Esophagus muscularis mucosa (tissue), 4 donors: ENCODE measurements around the gene PIP5K1A. TPM values are rescaled to one million over a fixed set of nuclear protein-coding genes. Genes with fewer than 3 reads are reported as not detected.
A peak's percentile ranks its signal among the peaks of the same experiment; 100 is the strongest.
"Not testable (repeated sequence)": the region's sequence is repeated elsewhere in the genome, so short reads cannot be mapped to it uniquely, and the experiment has no call there.

Experiments used
- DNase-seq: peaks from one replicate; pipeline ENCODE4 v3.0.0-alpha.2; 2017; ENCODE audit errors: extremely low spot score
- H3K27ac ChIP-seq, 4 donors: fragments of 200-600 bp; sonication (generic); replicated peaks in 1 of 4; 1 replicate in 3 of 4; 2 replicates in 1 of 4; pipeline ENCODE4 v1.5.1; 2016 to 2019; ENCODE audit warnings: mild to moderate bottlenecking in 1 of 4
- H3K27me3 ChIP-seq, 4 donors: fragments of 200-600 bp; sonication (generic); one replicate each; pipeline versions ENCODE4 v1.5.1 to v1.6.0; 2016 to 2019
- H3K36me3 ChIP-seq, 4 donors: fragments of 200-600 bp; sonication (generic); one replicate each; pipeline ENCODE4 v1.5.1; 2016 to 2019
- H3K4me1 ChIP-seq, 4 donors: fragments of 200-600 bp; sonication (generic); one replicate each; pipeline ENCODE4 v1.5.1; 2016 to 2019
- H3K4me3 ChIP-seq, 4 donors: fragments of 200-600 bp; sonication (generic); 1 replicate in 2 of 4; 2 replicates in 2 of 4; pipeline ENCODE4 v1.5.1; 2016 to 2019; ENCODE audit warnings: mild to moderate bottlenecking in 4 of 4, moderate library complexity in 1 of 4
- H3K9me3 ChIP-seq, 4 donors: fragments of 200-600 bp; sonication (generic); 1 replicate in 3 of 4; 2 replicates in 1 of 4; pipeline ENCODE4 v1.5.1; 2016 to 2019
- CTCF ChIP-seq, 3 experiments: fragments of 200-600 bp in 2 of 3; fragments of 450-650 bp in 1 of 3; sonication (generic) in 2 of 3; IDR thresholded peaks; one replicate each; pipeline ENCODE4 v1.5.1; 2017 to 2019; ENCODE audit warnings: antibody characterized with exemption in 3 of 3, mild to moderate bottlenecking in 2 of 3, moderate library complexity in 1 of 3
- EP300 ChIP-seq: sonication (generic); formaldehyde crosslinking; IDR thresholded peaks from one replicate; pipeline ENCODE4 v1.6.1; 2017; ENCODE audit warnings: antibody characterized with exemption
- POLR2A ChIP-seq: fragments of 450-650 bp; IDR thresholded peaks from one replicate; pipeline ENCODE4 v1.6.1; 2017; ENCODE audit warnings: antibody characterized with exemption, moderate library complexity, mild to moderate bottlenecking, low read depth
- POLR2AphosphoS5 ChIP-seq, 2 donors: sonication (generic); formaldehyde crosslinking; IDR thresholded peaks; one replicate each; pipeline ENCODE4 v1.6.1; 2017; ENCODE audit warnings: antibody characterized with exemption in 2 of 2
- WGBS: methylation state at CpG from one replicate; pipeline ENCODE4 v1.1.5; 2018; 5-methylcytosine and 5-hydroxymethylcytosine counted together
- intact Hi-C: fragments of 100-400 bp; cut with DNase I; formaldehyde crosslinking; loops from one replicate; pipeline ENCODE4 v1.15.1; 2023
- total RNA-seq, 4 donors: library from RNA; depleted of rRNA; stranded (reverse); fragments of >200 nt; gene quantifications; one replicate each; pipeline versions ENCODE4 v1.1.0 to v1.2.1, GENCODE V29; 2016

PIP5K1A gene
- total RNA-seq, 4 donors from 2014 or later = 44.7 to 54.9 (median 47.1) TPM

GRCh38 chr1:151193856-151194255, 4.5 kb upstream of the PIP5K1A start:
- DNase-seq = no peak
- Histone ChIP-seq H3K4me3 (no peak overlapping the region), H3K9me3 (no peaks in the 10 kb centered on the region), H3K36me3 (no peaks in the 10 kb centered on the region), H3K27ac (no peak overlapping the region), H3K27me3 (no peaks in the 10 kb centered on the region), H3K4me1 (peaks cover 20 to 43% (median 34%) of the 10 kb centered on the region in 4 donors)
- intact Hi-C loops = no loop called here
- WGBS = 88% methylated on average over 1 of the region's 1 CpG
- no peak for TF ChIP-seq POLR2A
- no peak for TF ChIP-seq CTCF (IDR thresholded peaks at IDR 0.05)
- no peak for TF ChIP-seq EP300
- TF ChIP-seq POLR2AphosphoS5 (IDR thresholded peaks at IDR 0.05) = no peak

GRCh38 chr1:151194894-151195594, 3.3 kb upstream of the PIP5K1A start:
- H3K9me3 ChIP-seq, H3K27me3 ChIP-seq, intact Hi-C loops, DNase-seq, H3K36me3 ChIP-seq: not testable (repeated sequence)
- WGBS = 78% methylated on average over 17 of the region's 17 CpGs
- Histone ChIP-seq H3K27ac (peak overlapping the region in 2 of 4 donors; percentile 69 to 95), H3K4me1 (peaks cover 21 to 45% (median 35%) of the 10 kb centered on the region in 4 donors), H3K4me3 (peak overlapping the region in 1 of 4 donors; percentile 39)
- TF ChIP-seq POLR2AphosphoS5 (IDR thresholded peaks at IDR 0.05) = peak; percentile 42 to 63

GRCh38 chr1:151196292-151196800, 2.0 kb upstream of the PIP5K1A start:
- peaks cover 30 to 49% (median 42%) of the 10 kb centered on the region in 4 donors for H3K4me1 ChIP-seq
- H3K4me3 ChIP-seq = peak overlapping the region; percentile 24 to 39 (median 30)
- peak overlapping the region; percentile 69 to 96 (median 86) for H3K27ac ChIP-seq
- DNase-seq = no peak
- 34% methylated on average over 14 of the region's 14 CpGs for WGBS
- H3K9me3 ChIP-seq = no peaks in the 10 kb centered on the region
- no peak for TF ChIP-seq POLR2AphosphoS5 (IDR thresholded peaks at IDR 0.05)
- TF ChIP-seq POLR2A = no peak
- TF ChIP-seq CTCF (IDR thresholded peaks at IDR 0.05) = peak; percentile 58 to 76 (median 62)
- no peak for TF ChIP-seq EP300
- H3K27me3 ChIP-seq = no peaks in the 10 kb centered on the region
- H3K36me3 ChIP-seq = no peaks in the 10 kb centered on the region
- intact Hi-C loops = loop anchor here (2.0 kb wide), 1 partner anchor 56 kb away; no protein-coding TSS in a partner anchor

GRCh38 chr1:151197863-151198253, 494 bp upstream of the PIP5K1A start:
- 10% methylated on average over 10 of the region's 10 CpGs for WGBS
- no peaks in the 10 kb centered on the region for H3K27me3 ChIP-seq
- peak overlapping the region; percentile 92 to 96 (median 95) for H3K27ac ChIP-seq
- H3K4me1 ChIP-seq = peaks cover 45 to 64% (median 57%) of the 10 kb centered on the region in 4 donors
- H3K9me3 ChIP-seq = no peaks in the 10 kb centered on the region
- no peak for DNase-seq
- peaks cover 1 to 7% (median 6%) of the 10 kb centered on the region in 4 donors for H3K36me3 ChIP-seq
- TF ChIP-seq POLR2AphosphoS5 (IDR thresholded peaks at IDR 0.05) = no peak
- TF ChIP-seq CTCF (IDR thresholded peaks at IDR 0.05) = no peak
- no peak for TF ChIP-seq EP300
- TF ChIP-seq POLR2A = no peak
- peak overlapping the region; percentile 82 to 92 (median 86) for H3K4me3 ChIP-seq
- intact Hi-C loops = loop anchor here (2.0 kb wide), 1 partner anchor 55 kb away; no protein-coding TSS in a partner anchor

- whole genome bisulfite sequencing = 11% methylated on average over 11 of the region's 11 CpGs
- Histone ChIP-seq H3K27ac (peak overlapping the region; percentile 92 to 96 (median 95)), H3K36me3 (peaks cover 5 to 20% (median 18%) of the 10 kb centered on the region in 4 donors), H3K4me3 (peak overlapping the region; percentile 82 to 92 (median 86)), H3K9me3 (no peaks in the 10 kb centered on the region), H3K27me3 (no peaks in the 10 kb centered on the region), H3K4me1 (peaks cover 40 to 83% (median 75%) of the 10 kb centered on the region in 4 donors)
- TF ChIP-seq POLR2AphosphoS5 (IDR thresholded peaks at IDR 0.05) (peak; percentile 3 to 25), CTCF (IDR thresholded peaks at IDR 0.05) (no peak)
- intact Hi-C loops = no loop called here
- DNase-seq = no peak
Observed at GRCh38 chr1:151199873-151200581, 1.7 kb downstream of the PIP5K1A start.

GRCh38 chr1:151205381-151205965, 7.1 kb downstream of the PIP5K1A start:
- peaks cover 27 to 59% (median 55%) of the 10 kb centered on the region in 4 donors for H3K36me3 ChIP-seq
- H3K9me3 ChIP-seq, H3K4me3 ChIP-seq, DNase-seq, intact Hi-C loops, H3K27me3 ChIP-seq: not testable (repeated sequence)
- H3K27ac ChIP-seq = peak overlapping the region in 1 of 4 donors; percentile 22
- WGBS = 89% methylated on average over 10 of the region's 12 CpGs
- H3K4me1 ChIP-seq = peaks cover 30 to 69% (median 67%) of the 10 kb centered on the region in 4 donors
